ENCODE measurements around the gene NPC1.

Gene NPC1

GRCh38 chr18:23570912-23571504, 15.3 kb downstream of the NPC1 start:
- no peak for TF ChIP-seq CTCF (conservative IDR thresholded peaks at IDR 0.05; ENCODE audit: low read length)
- no peak overlapping the region for H3K4me3 ChIP-seq (ENCODE audit: low read length)
- DNase-seq (ENCODE audit: low read depth): no peak

- TF ChIP-seq CTCF (conservative IDR thresholded peaks at IDR 0.05; ENCODE audit: low read length): no peak
- H3K4me3 ChIP-seq (ENCODE audit: low read length): no peak overlapping the region
- no peak for DNase-seq (ENCODE audit: low read depth)
These were observed 16.8 kb downstream of the NPC1 start for GRCh38 chr18:23569299-23570063.

DNA sequence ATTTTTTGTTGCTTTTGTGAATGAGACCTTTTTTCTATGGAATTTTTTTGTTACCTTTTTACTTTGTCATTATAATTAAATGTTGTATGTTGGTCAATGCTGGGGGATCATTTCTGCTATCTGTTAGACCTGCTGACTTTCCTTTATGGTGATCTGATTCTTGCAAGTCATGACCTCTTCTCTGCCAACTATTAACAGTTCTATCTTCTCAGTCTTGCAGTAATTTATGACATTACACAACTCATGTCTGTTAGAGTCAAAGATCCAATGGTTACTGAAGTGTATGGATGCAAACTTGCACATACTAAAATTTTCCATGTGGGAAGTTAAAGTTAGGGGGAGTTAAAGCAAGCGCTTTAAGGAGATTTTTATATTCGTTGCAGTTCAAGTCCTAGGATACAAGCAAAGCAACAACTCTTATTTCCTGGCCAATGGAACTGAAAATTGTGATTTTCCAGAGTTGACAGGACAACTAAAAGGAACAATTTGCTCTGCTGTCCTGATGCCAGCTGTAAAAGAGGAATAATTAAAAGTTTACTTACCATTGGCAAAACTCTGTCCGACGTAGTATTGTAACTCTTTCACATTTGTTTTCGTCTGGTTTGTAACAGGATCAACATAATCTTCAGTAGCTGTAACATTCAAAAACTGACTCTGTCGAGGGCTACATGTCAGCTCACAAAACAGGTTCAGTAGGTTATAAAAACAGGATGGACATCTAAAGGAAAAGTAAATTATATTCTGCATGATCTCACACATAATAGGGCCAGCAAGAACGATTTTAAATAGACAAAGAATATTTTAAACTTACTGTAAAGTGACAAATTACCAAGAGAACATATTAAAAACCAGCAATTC, 17.8 kb downstream of the NPC1 start:
- H3K4me3 ChIP-seq (ENCODE audit: low read length): no peak overlapping the region
- no peak for TF ChIP-seq CTCF (conservative IDR thresholded peaks at IDR 0.05; ENCODE audit: low read length)
- DNase-seq (ENCODE audit: low read depth): no peak

DNA sequence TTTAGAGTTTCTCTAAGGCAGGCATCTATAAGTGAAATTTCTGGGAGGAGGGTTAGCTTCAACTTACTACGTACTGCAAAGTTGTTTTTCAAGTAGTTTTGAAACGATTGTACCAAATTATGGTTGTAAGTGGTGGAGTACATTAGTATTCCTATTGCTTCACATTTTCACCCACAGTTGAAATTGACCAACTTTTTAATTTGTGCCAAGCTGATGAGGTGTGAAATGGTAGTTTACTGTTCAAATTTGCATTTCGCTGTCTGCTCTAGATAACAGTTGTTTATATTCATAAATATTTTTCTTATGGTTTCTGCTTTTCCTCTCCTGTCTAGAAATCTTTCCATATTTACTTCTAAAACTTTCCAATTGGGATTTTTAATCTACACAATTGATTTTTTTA, 18.6 kb downstream of the NPC1 start:
- H3K4me3 ChIP-seq (ENCODE audit: low read length): no peak overlapping the region
- no peak for DNase-seq (ENCODE audit: low read depth)
- TF ChIP-seq CTCF (conservative IDR thresholded peaks at IDR 0.05; ENCODE audit: low read length): no peak

DNA sequence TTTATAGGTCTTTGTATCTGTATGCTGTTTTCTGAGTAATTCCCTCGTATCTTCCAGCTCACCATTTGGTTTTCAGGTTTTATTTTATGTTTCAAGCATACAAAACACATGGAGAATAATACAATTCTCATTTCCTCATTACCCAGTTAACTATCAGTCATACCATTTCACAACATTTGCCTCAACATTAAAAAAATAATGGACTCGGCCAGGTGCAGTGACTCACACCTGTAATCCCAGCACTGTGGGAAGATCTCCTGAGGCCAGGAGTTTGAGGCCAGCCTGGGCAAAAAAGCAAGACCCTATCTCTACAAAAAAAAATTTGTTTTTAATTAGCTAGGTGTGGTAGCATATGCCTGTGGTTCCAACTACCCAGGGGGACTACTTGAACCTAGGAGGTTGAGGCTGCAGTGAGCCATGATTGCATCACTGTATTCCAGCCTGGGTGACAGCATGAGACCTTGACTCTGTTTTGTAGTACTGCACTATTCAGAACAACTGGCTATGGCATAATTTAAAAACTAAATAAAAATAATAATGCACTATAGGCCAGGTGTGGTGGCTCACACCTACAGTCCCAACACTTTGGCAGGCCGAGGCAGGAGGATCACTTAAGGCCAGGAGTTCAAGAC, 20.3 kb downstream of the NPC1 start:
- no peak overlapping the region for H3K4me3 ChIP-seq (ENCODE audit: low read length)
- DNase-seq (ENCODE audit: low read depth): no peak
- no peak for TF ChIP-seq CTCF (conservative IDR thresholded peaks at IDR 0.05; ENCODE audit: low read length)

DNA sequence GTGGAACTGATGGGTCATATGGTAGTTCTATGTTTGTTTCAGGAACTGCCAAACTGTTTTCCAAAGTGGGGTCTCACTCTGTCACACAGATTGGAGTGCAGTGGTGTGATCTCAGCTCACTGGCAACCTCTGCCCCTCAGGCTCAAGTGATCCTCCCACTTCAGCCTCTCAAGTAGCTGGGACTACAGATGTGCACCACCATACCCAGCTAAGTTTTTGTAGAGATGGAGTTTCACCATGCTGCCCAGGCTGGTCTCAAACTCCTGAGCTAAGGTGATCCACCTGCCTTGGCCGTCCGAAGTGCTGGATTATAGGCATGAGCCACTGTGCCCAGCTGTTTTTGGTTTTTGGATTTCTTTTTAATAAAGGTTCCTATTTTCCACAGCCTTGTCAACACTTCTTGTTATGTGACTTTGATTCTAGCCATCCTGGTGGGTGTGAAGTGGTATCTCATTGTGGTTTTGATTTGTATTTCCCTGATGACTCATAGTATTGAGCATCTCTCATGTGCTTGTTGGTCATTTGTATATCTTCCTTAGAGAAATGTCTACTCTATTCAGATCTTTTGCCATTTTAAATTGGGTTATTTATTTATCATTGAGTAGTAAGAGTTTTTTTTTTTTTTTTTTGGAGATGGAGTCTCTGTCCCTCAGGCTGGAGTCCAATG, 22.8 kb downstream of the NPC1 start:
- peak; percentile 53 for DNase-seq (ENCODE audit: low read depth)

More for the DNA sequence above, 22.8 kb downstream of the NPC1 start:
- no peak for TF ChIP-seq CTCF (conservative IDR thresholded peaks at IDR 0.05; ENCODE audit: low read length)
- no peak overlapping the region for H3K4me3 ChIP-seq (ENCODE audit: low read length)
